HCT116 (cell line): ENCODE data around the gene HAAO. TPM values are rescaled to one million over a fixed set of nuclear protein-coding genes. Genes with fewer than 3 reads are reported as not detected.

ENCODE experiments used
- EGR1 ChIP-seq: IDR thresholded peaks from 2 replicates; pipeline ENCODE4 v1.6.1; 2012; ENCODE audit warnings: low read depth
- ELF1 ChIP-seq: IDR thresholded peaks from 2 replicates; pipeline ENCODE4 v1.6.1; 2012; ENCODE audit warnings: low read depth, borderline replicate concordance
- FOSL1 ChIP-seq: IDR thresholded peaks from 2 replicates; pipeline ENCODE4 v1.6.1; 2012; ENCODE audit warnings: low read depth
- POLR2A ChIP-seq: IDR thresholded peaks from 2 replicates; pipeline ENCODE4 v1.7.0; 2011; ENCODE audit warnings: borderline replicate concordance; ENCODE audit not compliant: insufficient read depth, insufficient read length; ENCODE audit errors: extremely low read depth
- POLR2AphosphoS5 ChIP-seq: IDR thresholded peaks from 2 replicates; pipeline ENCODE4 v1.6.1; 2011; ENCODE audit warnings: mild to moderate bottlenecking, low read depth, low read length, moderate library complexity
- RAD21 ChIP-seq: IDR thresholded peaks from 2 replicates; pipeline ENCODE4 v1.6.1; 2012; ENCODE audit warnings: low read depth, mild to moderate bottlenecking
- SIN3A ChIP-seq: IDR thresholded peaks from 2 replicates; pipeline ENCODE4 v1.6.1; 2012; ENCODE audit warnings: low read depth
- SP1 ChIP-seq: IDR thresholded peaks from 2 replicates; pipeline ENCODE4 v1.6.1; 2012; ENCODE audit warnings: low read depth
- SRF ChIP-seq: IDR thresholded peaks from 2 replicates; pipeline ENCODE4 v1.6.1; 2012; ENCODE audit warnings: low read depth
- ZFX ChIP-seq: fragments of 450-650 bp; IDR thresholded peaks from 2 replicates; pipeline ENCODE4 v1.6.1; 2017
- total RNA-seq: library from RNA; stranded (reverse); gene quantifications from one replicate; pipeline ENCODE4 v1.2.1, GENCODE V29; 2021; ENCODE audit not compliant: unreplicated experiment
- TF ChIP-seq, protein P1 (sequence below): IDR thresholded peaks from 2 replicates; pipeline ENCODE4 v1.6.1; 2012; ENCODE audit warnings: low read depth
- TF ChIP-seq, protein P2 (sequence below): IDR thresholded peaks from 2 replicates; pipeline ENCODE4 v1.6.1; 2012

Gene HAAO
- total RNA-seq, 1 experiment from 2014 or later, result not detected

- TF ChIP-seq, protein P1, sequence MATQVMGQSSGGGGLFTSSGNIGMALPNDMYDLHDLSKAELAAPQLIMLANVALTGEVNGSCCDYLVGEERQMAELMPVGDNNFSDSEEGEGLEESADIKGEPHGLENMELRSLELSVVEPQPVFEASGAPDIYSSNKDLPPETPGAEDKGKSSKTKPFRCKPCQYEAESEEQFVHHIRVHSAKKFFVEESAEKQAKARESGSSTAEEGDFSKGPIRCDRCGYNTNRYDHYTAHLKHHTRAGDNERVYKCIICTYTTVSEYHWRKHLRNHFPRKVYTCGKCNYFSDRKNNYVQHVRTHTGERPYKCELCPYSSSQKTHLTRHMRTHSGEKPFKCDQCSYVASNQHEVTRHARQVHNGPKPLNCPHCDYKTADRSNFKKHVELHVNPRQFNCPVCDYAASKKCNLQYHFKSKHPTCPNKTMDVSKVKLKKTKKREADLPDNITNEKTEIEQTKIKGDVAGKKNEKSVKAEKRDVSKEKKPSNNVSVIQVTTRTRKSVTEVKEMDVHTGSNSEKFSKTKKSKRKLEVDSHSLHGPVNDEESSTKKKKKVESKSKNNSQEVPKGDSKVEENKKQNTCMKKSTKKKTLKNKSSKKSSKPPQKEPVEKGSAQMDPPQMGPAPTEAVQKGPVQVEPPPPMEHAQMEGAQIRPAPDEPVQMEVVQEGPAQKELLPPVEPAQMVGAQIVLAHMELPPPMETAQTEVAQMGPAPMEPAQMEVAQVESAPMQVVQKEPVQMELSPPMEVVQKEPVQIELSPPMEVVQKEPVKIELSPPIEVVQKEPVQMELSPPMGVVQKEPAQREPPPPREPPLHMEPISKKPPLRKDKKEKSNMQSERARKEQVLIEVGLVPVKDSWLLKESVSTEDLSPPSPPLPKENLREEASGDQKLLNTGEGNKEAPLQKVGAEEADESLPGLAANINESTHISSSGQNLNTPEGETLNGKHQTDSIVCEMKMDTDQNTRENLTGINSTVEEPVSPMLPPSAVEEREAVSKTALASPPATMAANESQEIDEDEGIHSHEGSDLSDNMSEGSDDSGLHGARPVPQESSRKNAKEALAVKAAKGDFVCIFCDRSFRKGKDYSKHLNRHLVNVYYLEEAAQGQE, result no peak
- TF ChIP-seq SIN3A, result no peak
- no peak for TF ChIP-seq SRF
- TF ChIP-seq RAD21, result no peak
- no peak for TF ChIP-seq EGR1
- TF ChIP-seq ZFX, result no peak
- TF ChIP-seq, protein P2, sequence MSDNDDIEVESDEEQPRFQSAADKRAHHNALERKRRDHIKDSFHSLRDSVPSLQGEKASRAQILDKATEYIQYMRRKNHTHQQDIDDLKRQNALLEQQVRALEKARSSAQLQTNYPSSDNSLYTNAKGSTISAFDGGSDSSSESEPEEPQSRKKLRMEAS, result no peak
- no peak for TF ChIP-seq FOSL1
- TF ChIP-seq SP1, result no peak
- TF ChIP-seq ELF1, result no peak
- TF ChIP-seq POLR2AphosphoS5, result no peak
- TF ChIP-seq POLR2A, result no peak
Observed at GRCh38 chr2:42810971-42811811, 18.8 kb upstream of the HAAO start (continued).
